ENCODE measurements around the gene ADARB1. TPM values are rescaled to one million over a fixed set of nuclear protein-coding genes. Genes with fewer than 3 reads are reported as not detected.

ADARB1 gene
- total and polyA plus RNA-seq, 2 of the 4 experiments (the other 2 are of a cell fraction): 39.8 to 47.3 TPM

DNA sequence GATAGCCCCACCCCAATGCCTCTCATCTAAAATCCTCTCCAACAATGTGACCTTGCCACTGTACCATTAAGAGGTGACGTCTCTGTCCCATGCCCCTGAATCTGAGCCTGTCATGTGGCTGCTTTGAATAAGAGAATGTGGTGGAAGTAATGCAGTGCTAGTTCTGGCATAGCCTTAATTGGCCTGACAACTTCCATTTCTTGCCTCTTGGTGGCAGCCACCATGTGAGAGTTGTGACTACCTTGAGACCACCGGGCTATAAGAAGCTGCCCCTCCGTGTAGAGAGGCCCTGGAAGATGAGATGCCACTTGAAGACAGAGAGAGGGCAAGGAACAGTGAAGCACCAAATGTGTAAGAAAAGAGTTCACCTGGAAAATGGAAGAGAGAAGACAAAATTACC is 118.0 kb downstream of the ADARB1 start:
- 67% methylated on average over 1 of the region's 3 CpGs; no CpG with 5 or more reads in 1 of the 2 experiments for WGBS, 2 experiments (ENCODE audit: extremely low coverage in 2 of 2, insufficient read length in 1 of 2)
- H4K20me1 ChIP-seq (ENCODE audit: insufficient read depth, low read length): peaks cover 10% of the 10 kb centered on the region
- no peak overlapping the region for H2BK15ac ChIP-seq (ENCODE audit: low read depth, low read length)
- intact Hi-C loops (cut with micrococcal nuclease): no loop called here
- no peak overlapping the region for H2AK5ac ChIP-seq (ENCODE audit: low read depth, low read length)
- H2AK9ac ChIP-seq (replicated peaks; ENCODE audit: low read depth, low read length, poor library complexity): peak overlapping the region; percentile 39
- no peak overlapping the region for H4K5ac ChIP-seq (ENCODE audit: low read depth, low read length)
- in situ Hi-C loops (cut with MboI; ENCODE audit: low sequenced_read_pairs): no loop called here
- no peak overlapping the region for H3K4me2 ChIP-seq (ENCODE audit: low read depth, low read length)
- H3K14ac ChIP-seq (replicated peaks; ENCODE audit: low read depth, low read length): no peak overlapping the region
- H2BK120ac ChIP-seq (ENCODE audit: low read depth, low read length): no peak overlapping the region
- H3K36me3 ChIP-seq (ENCODE audit: control insufficient read depth, insufficient read depth, low read length): peaks cover 33% of the 10 kb centered on the region
- no peak overlapping the region for H2BK20ac ChIP-seq (ENCODE audit: low read depth, low read length)
- H4K91ac ChIP-seq (ENCODE audit: insufficient read depth, low read depth, low read length): no peak overlapping the region
- H4K8ac ChIP-seq (ENCODE audit: low read depth in 2 of 2, low read length in 2 of 2): no peak overlapping the region
- ChIA-PET POLR2A (ENCODE audit: unreplicated experiment) (no interaction called here), CTCF (no interaction called here)
- no peak overlapping the region for H3K4me3 ChIP-seq (ENCODE audit: insufficient read depth, low read depth, low read length)
- no peak overlapping the region for H2AFZ ChIP-seq (replicated peaks; ENCODE audit: low read length, poor library complexity)
- H3K23ac ChIP-seq (ENCODE audit: low read depth, low read length): no peak overlapping the region
- H3K4ac ChIP-seq (ENCODE audit: low read depth, low read length): no peak overlapping the region
- H3K56ac ChIP-seq (ENCODE audit: extremely low read depth, insufficient read depth, low read length): no peak overlapping the region
- no peak for DNase-seq
- H2BK5ac ChIP-seq (ENCODE audit: low read depth, low read length, poor library complexity, severe bottlenecking): no peak overlapping the region
- no peaks in the 10 kb centered on the region; the same call in 1 of the 2 replicates for H3K4me1 ChIP-seq (ENCODE audit: control insufficient read depth, insufficient read depth, low read length)
- H3K9me1 ChIP-seq (ENCODE audit: insufficient read depth, low read length): peaks cover 6% of the 10 kb centered on the region; the same call in 1 of the 2 replicates
- H3K79me1 ChIP-seq (ENCODE audit: low read depth in 1 of 2, low read length in 2 of 2): peaks cover 26 to 27% of the 10 kb centered on the region in 2 experiments
- dilution Hi-C loops (cut with HindIII; ENCODE audit: low sequenced_read_pairs, unreplicated experiment): no loop called here
- no peaks in the 10 kb centered on the region for H3K27me3 ChIP-seq (ENCODE audit: control insufficient read depth, insufficient read depth, low read length)
- no peak overlapping the region for H3K27ac ChIP-seq (ENCODE audit: insufficient read depth, low read length)
- peaks cover 9% of the 10 kb centered on the region for H3K9me3 ChIP-seq (ENCODE audit: control insufficient read depth, insufficient read depth, low read length)
- TF ChIP-seq MAZ (IDR thresholded peaks at IDR 0.05; ENCODE audit: borderline replicate concordance, low read depth, low read length) (no peak), CEBPB (IDR thresholded peaks at IDR 0.05; ENCODE audit: low read depth, low read length) (no peak), SMC3 (IDR thresholded peaks at IDR 0.05; ENCODE audit: low read depth, low read length) (no peak), NFE2L2 (IDR thresholded peaks at IDR 0.05; ENCODE audit: low read depth, low read length) (no peak), MXI1 (IDR thresholded peaks at IDR 0.05; ENCODE audit: borderline replicate concordance, low read depth, low read length) (no peak), RFX5 (IDR thresholded peaks at IDR 0.05; ENCODE audit: low read depth, low read length) (no peak), MAFK (IDR thresholded peaks at IDR 0.05; ENCODE audit: low read depth, low read length) (no peak), BHLHE40 (IDR thresholded peaks at IDR 0.05; ENCODE audit: low read depth, low read length) (no peak), POLR2A (IDR thresholded peaks at IDR 0.05; ENCODE audit: low read depth, low read length) (no peak), CHD1 (IDR thresholded peaks at IDR 0.05; ENCODE audit: low read depth, low read length) (no peak), RAD21 (IDR thresholded peaks at IDR 0.05; ENCODE audit: low read length) (no peak), RCOR1 (IDR thresholded peaks at IDR 0.05; ENCODE audit: insufficient replicate concordance, low read length) (no peak), FOS (IDR thresholded peaks at IDR 0.05; ENCODE audit: low read depth, low read length) (no peak)
- TF ChIP-seq, protein P1, sequence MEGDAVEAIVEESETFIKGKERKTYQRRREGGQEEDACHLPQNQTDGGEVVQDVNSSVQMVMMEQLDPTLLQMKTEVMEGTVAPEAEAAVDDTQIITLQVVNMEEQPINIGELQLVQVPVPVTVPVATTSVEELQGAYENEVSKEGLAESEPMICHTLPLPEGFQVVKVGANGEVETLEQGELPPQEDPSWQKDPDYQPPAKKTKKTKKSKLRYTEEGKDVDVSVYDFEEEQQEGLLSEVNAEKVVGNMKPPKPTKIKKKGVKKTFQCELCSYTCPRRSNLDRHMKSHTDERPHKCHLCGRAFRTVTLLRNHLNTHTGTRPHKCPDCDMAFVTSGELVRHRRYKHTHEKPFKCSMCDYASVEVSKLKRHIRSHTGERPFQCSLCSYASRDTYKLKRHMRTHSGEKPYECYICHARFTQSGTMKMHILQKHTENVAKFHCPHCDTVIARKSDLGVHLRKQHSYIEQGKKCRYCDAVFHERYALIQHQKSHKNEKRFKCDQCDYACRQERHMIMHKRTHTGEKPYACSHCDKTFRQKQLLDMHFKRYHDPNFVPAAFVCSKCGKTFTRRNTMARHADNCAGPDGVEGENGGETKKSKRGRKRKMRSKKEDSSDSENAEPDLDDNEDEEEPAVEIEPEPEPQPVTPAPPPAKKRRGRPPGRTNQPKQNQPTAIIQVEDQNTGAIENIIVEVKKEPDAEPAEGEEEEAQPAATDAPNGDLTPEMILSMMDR (conservative IDR thresholded peaks at IDR 0.05; ENCODE audit: low read depth, low read length): no peak
- TF ChIP-seq, protein P2, sequence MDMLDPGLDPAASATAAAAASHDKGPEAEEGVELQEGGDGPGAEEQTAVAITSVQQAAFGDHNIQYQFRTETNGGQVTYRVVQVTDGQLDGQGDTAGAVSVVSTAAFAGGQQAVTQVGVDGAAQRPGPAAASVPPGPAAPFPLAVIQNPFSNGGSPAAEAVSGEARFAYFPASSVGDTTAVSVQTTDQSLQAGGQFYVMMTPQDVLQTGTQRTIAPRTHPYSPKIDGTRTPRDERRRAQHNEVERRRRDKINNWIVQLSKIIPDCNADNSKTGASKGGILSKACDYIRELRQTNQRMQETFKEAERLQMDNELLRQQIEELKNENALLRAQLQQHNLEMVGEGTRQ (IDR thresholded peaks at IDR 0.05; ENCODE audit: low read depth, low read length): no peak
- TF ChIP-seq, protein P3, sequence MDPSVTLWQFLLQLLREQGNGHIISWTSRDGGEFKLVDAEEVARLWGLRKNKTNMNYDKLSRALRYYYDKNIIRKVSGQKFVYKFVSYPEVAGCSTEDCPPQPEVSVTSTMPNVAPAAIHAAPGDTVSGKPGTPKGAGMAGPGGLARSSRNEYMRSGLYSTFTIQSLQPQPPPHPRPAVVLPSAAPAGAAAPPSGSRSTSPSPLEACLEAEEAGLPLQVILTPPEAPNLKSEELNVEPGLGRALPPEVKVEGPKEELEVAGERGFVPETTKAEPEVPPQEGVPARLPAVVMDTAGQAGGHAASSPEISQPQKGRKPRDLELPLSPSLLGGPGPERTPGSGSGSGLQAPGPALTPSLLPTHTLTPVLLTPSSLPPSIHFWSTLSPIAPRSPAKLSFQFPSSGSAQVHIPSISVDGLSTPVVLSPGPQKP (IDR thresholded peaks at IDR 0.05; ENCODE audit: borderline replicate concordance, low read depth, low read length): no peak
- no peak overlapping the region for H3K9ac ChIP-seq (ENCODE audit: low read depth, low read length)
- ATAC-seq (ENCODE audit: low read depth): no peak
- no peak overlapping the region for H3K18ac ChIP-seq (ENCODE audit: low read depth, low read length)
- no TSS peak for BruUV-seq (replicated peaks)

All from IMR-90 (cell line).